HepG2 (cell line): ENCODE measurements around the gene PCDHB2. TPM values are rescaled to one million over a fixed set of nuclear protein-coding genes. Genes with fewer than 3 reads are reported as not detected.

Experiments
- ARNT2 ChIP-seq: sonication (generic); formaldehyde crosslinking; IDR thresholded peaks from 2 replicates; pipeline ENCODE4 v1.8.0; 2022; ENCODE audit warnings: mild to moderate bottlenecking, low read depth, missing genetic modification reagents, moderate library complexity
- ASH2L ChIP-seq: fragments of 300-600, 200-600 bp; sonication (generic); IDR thresholded peaks from 2 replicates; pipeline ENCODE4 v1.7.0; 2017; ENCODE audit warnings: low read depth, mild to moderate bottlenecking, moderate library complexity, mixed read lengths, low read length; ENCODE audit not compliant: insufficient read length
- JUN ChIP-seq: sonication (generic); formaldehyde crosslinking; IDR thresholded peaks from 2 replicates; pipeline ENCODE4 v1.4.0; 2020; ENCODE audit warnings: mild to moderate bottlenecking, missing genetic modification reagents
- KAT8 ChIP-seq: IDR thresholded peaks from 2 replicates; pipeline ENCODE4 v1.6.1; 2016; ENCODE audit warnings: missing genetic modification reagents, missing compliant biosample characterization
- KDM5A ChIP-seq: fragments of 200-600 bp; sonication (generic); IDR thresholded peaks from 2 replicates; pipeline ENCODE4 v1.7.0; 2018; ENCODE audit warnings: antibody characterized with exemption, mild to moderate bottlenecking, low read length, borderline replicate concordance
- KDM5B ChIP-seq: sonication (generic); formaldehyde crosslinking; IDR thresholded peaks from 2 replicates; pipeline ENCODE4 v1.4.0; 2020; ENCODE audit warnings: missing genetic modification reagents, mild to moderate bottlenecking, borderline replicate concordance
- KDM6A ChIP-seq: IDR thresholded peaks from 2 replicates; pipeline ENCODE4 v1.6.1; 2016; ENCODE audit warnings: low read depth
- MED1 ChIP-seq: sonication (generic); formaldehyde crosslinking; IDR thresholded peaks from 2 replicates; pipeline ENCODE4 v1.4.0; 2020; ENCODE audit warnings: missing genetic modification reagents
- NFYB ChIP-seq: sonication (generic); formaldehyde crosslinking; IDR thresholded peaks from 2 replicates; pipeline ENCODE4 v1.4.0; 2020; ENCODE audit warnings: missing genetic modification reagents
- POLR2AphosphoS2 ChIP-seq: IDR thresholded peaks from 2 replicates; pipeline ENCODE4 v1.6.1; 2011; ENCODE audit warnings: low read depth, low read length, improper control_type of control experiment
- RBFOX2 ChIP-seq: fragments of 200-400 bp; formaldehyde crosslinking; IDR thresholded peaks from 2 replicates; pipeline ENCODE4 v1.6.1; 2017; ENCODE audit warnings: low read depth, mild to moderate bottlenecking, low read length
- ZFP82 ChIP-seq: sonication (generic); formaldehyde crosslinking; IDR thresholded peaks from 2 replicates; pipeline ENCODE4 v1.5.1; 2020; ENCODE audit warnings: mild to moderate bottlenecking, missing genetic modification reagents, borderline replicate concordance
- ZNF263 ChIP-seq: sonication (generic); formaldehyde crosslinking; IDR thresholded peaks from 2 replicates; pipeline ENCODE4 v1.4.0; 2020; ENCODE audit warnings: missing genetic modification reagents
- ZNF292 ChIP-seq: sonication (generic); formaldehyde crosslinking; IDR thresholded peaks from 2 replicates; pipeline ENCODE4 v1.8.1; 2022; ENCODE audit warnings: mild to moderate bottlenecking, low read depth, missing genetic modification reagents, borderline replicate concordance
- ZNF33A ChIP-seq: sonication (generic); formaldehyde crosslinking; IDR thresholded peaks from 2 replicates; pipeline ENCODE4 v1.5.1; 2020; ENCODE audit warnings: missing genetic modification reagents, mild to moderate bottlenecking, moderate library complexity, borderline replicate concordance
- ZNF557 ChIP-seq: sonication (generic); formaldehyde crosslinking; IDR thresholded peaks from 2 replicates; pipeline ENCODE4 v1.4.0; 2020; ENCODE audit warnings: missing genetic modification reagents
- ZNF850 ChIP-seq: sonication (generic); formaldehyde crosslinking; conservative IDR thresholded peaks from 2 replicates; pipeline ENCODE4 v1.9.0; 2021; ENCODE audit warnings: mild to moderate bottlenecking, missing genetic modification reagents
- polyA plus RNA-seq, 8 experiments: library from polyadenylated mRNA; depleted of rRNA in 3 of 8; stranded (reverse) in 7 of 8; unstranded in 1 of 8; fragments of >200 nt; fragmentation: Illumina TruSeq in 4 of 8; extraction: Trizol in 4 of 8; gene quantifications; 2 replicates each; pipeline versions ENCODE4 v1.2.1 to v1.2.3, GENCODE V29; 2011 to 2016; ENCODE audit warnings: low read depth in 4 of 8, missing spikeins in 1 of 8, mixed read lengths in 1 of 8; ENCODE audit not compliant: insufficient read depth in 1 of 8
- total RNA-seq, 5 experiments: library from RNA; depleted of rRNA; stranded (reverse); fragments of >200 nt; fragmentation: Illumina TruSeq; extraction: Trizol; gene quantifications; 2 replicates each; pipeline ENCODE4 v1.2.3, GENCODE V29; 2016; ENCODE audit warnings: low read depth in 1 of 5
- TF ChIP-seq, protein P1 (sequence below): IDR thresholded peaks from 2 replicates; pipeline ENCODE4 v1.6.1; 2012; ENCODE audit warnings: low read depth, low read length, improper control_type of control experiment
- TF ChIP-seq, protein P2 (sequence below): IDR thresholded peaks from 2 replicates; pipeline ENCODE4 v1.6.1; 2016; ENCODE audit warnings: missing genetic modification reagents, missing compliant biosample characterization
- TF ChIP-seq, protein P3 (sequence below): sonication (generic); formaldehyde crosslinking; IDR thresholded peaks from 2 replicates; pipeline ENCODE4 v1.4.0; 2020; ENCODE audit warnings: missing genetic modification reagents
- TF ChIP-seq, protein P4 (sequence below): sonication (generic); formaldehyde crosslinking; IDR thresholded peaks from 2 replicates; pipeline ENCODE4 v1.4.0; 2020; ENCODE audit warnings: missing genetic modification reagents, borderline replicate concordance
- TF ChIP-seq, protein P5 (sequence below): sonication (generic); formaldehyde crosslinking; IDR thresholded peaks from 2 replicates; pipeline ENCODE4 v1.5.1; 2020; ENCODE audit warnings: mild to moderate bottlenecking, moderate library complexity, missing genetic modification reagents

The PCDHB2 gene
- total and polyA plus RNA-seq, 2 of the 13 experiments (the other 11 are each of a cell fraction or from before 2014, with no cell fraction given), result 7.1 to 7.5 TPM

DNA sequence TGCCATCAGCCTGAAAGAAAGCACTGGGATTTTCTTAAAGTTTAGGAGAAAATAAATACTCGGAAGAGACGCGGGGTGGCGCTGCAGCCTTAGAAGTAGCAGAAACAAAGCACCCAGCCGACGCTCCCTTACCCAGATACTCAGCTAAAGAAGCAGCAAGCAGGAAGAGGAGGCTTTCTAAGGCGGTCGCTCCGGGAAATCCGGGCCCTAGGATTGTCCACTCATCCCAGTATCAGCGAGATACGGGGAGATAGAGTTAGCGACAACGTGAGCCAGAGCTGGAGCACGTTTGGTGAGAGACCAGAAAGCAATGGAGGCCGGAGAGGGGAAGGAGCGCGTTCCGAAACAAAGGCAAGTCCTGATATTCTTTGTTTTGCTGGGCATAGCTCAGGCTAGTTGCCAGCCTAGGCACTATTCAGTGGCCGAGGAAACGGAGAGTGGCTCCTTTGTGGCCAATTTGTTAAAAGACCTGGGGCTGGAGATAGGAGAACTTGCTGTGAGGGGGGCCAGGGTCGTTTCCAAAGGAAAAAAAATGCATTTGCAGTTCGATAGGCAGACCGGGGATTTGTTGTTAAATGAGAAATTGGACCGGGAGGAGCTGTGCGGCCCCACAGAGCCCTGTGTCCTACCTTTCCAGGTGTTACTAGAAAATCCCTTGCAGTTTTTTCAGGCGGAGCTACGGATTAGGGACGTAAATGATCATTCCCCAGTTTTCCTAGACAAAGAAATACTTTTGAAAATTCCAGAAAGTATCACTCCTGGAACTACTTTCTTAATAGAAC is at the start of gene PCDHB2 (continued):
- TF ChIP-seq ASH2L (peak; percentile 48), NFYB (CRISPR knock-in tag) (no peak), ZNF263 (CRISPR knock-in tag) (0 out of 2 replicates have a peak, but pooled peaks have one; percentile 37), JUN (CRISPR knock-in tag) (no peak), POLR2AphosphoS2 (no peak), RBFOX2 (peak; percentile 32; the same call in 1 of the 2 replicates), ZNF850 (CRISPR knock-in tag) (no peak), ZNF33A (CRISPR knock-in tag) (no peak), ZFP82 (CRISPR knock-in tag) (no peak), KDM5A (peak; percentile 42; the same call in 1 of the 2 replicates), ARNT2 (no peak), MED1 (CRISPR knock-in tag) (0 out of 2 replicates have a peak, but pooled peaks have one; percentile 10), KDM5B (CRISPR knock-in tag) (no peak), ZNF557 (no peak), ZNF292 (CRISPR knock-in tag) (no peak), KDM6A (CRISPR knock-in tag) (no peak), KAT8 (CRISPR knock-in tag) (peak; percentile 78)
- TF ChIP-seq, protein P1, sequence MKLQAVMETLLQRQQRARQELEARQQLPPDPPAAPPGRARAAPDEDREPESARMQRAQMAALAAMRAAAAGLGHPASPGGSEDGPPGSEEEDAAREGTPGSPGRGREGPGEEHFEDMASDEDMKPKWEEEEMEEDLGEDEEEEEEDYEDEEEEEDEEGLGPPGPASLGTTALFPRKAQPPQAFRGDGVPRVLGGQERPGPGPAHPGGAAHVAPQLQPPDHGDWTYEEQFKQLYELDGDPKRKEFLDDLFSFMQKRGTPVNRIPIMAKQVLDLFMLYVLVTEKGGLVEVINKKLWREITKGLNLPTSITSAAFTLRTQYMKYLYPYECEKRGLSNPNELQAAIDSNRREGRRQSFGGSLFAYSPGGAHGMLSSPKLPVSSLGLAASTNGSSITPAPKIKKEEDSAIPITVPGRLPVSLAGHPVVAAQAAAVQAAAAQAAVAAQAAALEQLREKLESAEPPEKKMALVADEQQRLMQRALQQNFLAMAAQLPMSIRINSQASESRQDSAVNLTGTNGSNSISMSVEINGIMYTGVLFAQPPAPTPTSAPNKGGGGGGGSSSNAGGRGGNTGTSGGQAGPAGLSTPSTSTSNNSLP, result no peak
- TF ChIP-seq, protein P2, sequence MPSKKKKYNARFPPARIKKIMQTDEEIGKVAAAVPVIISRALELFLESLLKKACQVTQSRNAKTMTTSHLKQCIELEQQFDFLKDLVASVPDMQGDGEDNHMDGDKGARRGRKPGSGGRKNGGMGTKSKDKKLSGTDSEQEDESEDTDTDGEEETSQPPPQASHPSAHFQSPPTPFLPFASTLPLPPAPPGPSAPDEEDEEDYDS, result peak; percentile 49; the same call in 1 of the 2 replicates
- TF ChIP-seq, protein P3, sequence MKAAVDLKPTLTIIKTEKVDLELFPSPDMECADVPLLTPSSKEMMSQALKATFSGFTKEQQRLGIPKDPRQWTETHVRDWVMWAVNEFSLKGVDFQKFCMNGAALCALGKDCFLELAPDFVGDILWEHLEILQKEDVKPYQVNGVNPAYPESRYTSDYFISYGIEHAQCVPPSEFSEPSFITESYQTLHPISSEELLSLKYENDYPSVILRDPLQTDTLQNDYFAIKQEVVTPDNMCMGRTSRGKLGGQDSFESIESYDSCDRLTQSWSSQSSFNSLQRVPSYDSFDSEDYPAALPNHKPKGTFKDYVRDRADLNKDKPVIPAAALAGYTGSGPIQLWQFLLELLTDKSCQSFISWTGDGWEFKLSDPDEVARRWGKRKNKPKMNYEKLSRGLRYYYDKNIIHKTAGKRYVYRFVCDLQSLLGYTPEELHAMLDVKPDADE, result no peak
- TF ChIP-seq, protein P4, sequence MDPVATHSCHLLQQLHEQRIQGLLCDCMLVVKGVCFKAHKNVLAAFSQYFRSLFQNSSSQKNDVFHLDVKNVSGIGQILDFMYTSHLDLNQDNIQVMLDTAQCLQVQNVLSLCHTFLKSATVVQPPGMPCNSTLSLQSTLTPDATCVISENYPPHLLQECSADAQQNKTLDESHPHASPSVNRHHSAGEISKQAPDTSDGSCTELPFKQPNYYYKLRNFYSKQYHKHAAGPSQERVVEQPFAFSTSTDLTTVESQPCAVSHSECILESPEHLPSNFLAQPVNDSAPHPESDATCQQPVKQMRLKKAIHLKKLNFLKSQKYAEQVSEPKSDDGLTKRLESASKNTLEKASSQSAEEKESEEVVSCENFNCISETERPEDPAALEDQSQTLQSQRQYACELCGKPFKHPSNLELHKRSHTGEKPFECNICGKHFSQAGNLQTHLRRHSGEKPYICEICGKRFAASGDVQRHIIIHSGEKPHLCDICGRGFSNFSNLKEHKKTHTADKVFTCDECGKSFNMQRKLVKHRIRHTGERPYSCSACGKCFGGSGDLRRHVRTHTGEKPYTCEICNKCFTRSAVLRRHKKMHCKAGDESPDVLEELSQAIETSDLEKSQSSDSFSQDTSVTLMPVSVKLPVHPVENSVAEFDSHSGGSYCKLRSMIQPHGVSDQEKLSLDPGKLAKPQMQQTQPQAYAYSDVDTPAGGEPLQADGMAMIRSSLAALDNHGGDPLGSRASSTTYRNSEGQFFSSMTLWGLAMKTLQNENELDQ (CRISPR knock-in tag), result no peak
- TF ChIP-seq, protein P5, sequence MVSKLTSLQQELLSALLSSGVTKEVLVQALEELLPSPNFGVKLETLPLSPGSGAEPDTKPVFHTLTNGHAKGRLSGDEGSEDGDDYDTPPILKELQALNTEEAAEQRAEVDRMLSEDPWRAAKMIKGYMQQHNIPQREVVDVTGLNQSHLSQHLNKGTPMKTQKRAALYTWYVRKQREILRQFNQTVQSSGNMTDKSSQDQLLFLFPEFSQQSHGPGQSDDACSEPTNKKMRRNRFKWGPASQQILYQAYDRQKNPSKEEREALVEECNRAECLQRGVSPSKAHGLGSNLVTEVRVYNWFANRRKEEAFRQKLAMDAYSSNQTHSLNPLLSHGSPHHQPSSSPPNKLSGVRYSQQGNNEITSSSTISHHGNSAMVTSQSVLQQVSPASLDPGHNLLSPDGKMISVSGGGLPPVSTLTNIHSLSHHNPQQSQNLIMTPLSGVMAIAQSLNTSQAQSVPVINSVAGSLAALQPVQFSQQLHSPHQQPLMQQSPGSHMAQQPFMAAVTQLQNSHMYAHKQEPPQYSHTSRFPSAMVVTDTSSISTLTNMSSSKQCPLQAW, result peak; percentile 51; the same call in 1 of the 2 replicates
